ENCODE results near the gene NDFIP1.

DNA sequence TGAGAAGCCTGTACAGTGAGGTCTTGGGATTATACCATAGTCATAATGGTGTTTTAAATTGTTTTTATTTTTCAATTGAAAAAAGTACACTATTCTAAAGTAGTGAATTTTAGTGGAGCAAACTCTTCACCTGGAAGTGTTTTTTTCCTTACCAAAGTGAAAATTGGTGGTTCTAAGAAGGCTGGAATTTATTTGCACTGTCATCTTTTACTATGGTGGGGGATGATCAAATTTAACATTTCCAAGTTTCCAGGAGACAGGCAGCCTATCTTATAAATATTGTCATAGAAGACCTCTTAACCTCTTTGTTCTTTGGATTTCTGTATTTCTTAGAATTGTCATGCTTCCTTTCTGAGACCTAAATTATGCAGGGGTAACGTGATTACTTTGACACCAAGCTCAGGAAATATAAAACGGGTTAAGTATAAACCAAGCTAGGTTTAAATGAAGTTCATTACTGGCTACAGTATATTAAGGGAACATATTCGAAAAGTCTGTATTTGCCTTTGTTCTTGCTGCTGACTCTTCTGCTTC lies 20.2 kb downstream of the NDFIP1 start:
- TF ChIP-seq CTCF (IDR thresholded peaks at IDR 0.05; ENCODE audit: low read depth, low read length) = no peak
- TF ChIP-seq POLR2A (IDR thresholded peaks at IDR 0.05; ENCODE audit: extremely low read depth, insufficient read length) = no peak
- TF ChIP-seq, protein P1, sequence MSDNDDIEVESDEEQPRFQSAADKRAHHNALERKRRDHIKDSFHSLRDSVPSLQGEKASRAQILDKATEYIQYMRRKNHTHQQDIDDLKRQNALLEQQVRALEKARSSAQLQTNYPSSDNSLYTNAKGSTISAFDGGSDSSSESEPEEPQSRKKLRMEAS (IDR thresholded peaks at IDR 0.05; ENCODE audit: low read depth, low read length) = no peak
- TF ChIP-seq MYC (IDR thresholded peaks at IDR 0.05; ENCODE audit: low read depth, low read length) = no peak

Data from NB4 (cell line).